Forelimb muscle (tissue), 1 donor: ENCODE measurements around the gene PIP5KL1. TPM values are rescaled to one million over a fixed set of nuclear protein-coding genes. Genes with fewer than 3 reads are reported as not detected.

Experiments used
- DNase-seq: peaks from one replicate; pipeline ENCODE4 v3.0.0-alpha.2; 2013; ENCODE audit warnings: low read depth
- polyA plus RNA-seq: library from polyadenylated mRNA; unstranded; fragments of 120-200 nt; gene quantifications from one replicate; pipeline ENCODE4 v1.2.1, GENCODE V29; 2013; ENCODE audit not compliant: insufficient read length

PIP5KL1 gene
- 5.3 TPM for polyA plus RNA-seq

- DNase-seq, result no peak
Observed at GRCh38 chr9:127930231-127931091, at the start of gene PIP5KL1. PIP5KL1 (minus strand) TSS chr9:127930777; CDS start chr9:127930752, 25 bp downstream.

- DNase-seq, result no peak
Observed at GRCh38 chr9:127980060-127980705, 49.6 kb upstream of the PIP5KL1 start.

GRCh38 chr9:127979333-127980059, 48.9 kb upstream of the PIP5KL1 start:
- DNase-seq, result no peak

GRCh38 chr9:127979015-127979332, 48.4 kb upstream of the PIP5KL1 start:
- DNase-seq, result no peak

GRCh38 chr9:127977884-127978647, 47.5 kb upstream of the PIP5KL1 start:
- no peak for DNase-seq

- no peak for DNase-seq
Observed at GRCh38 chr9:127977009-127977883, 46.7 kb upstream of the PIP5KL1 start.

GRCh38 chr9:127976498-127976897, 45.9 kb upstream of the PIP5KL1 start:
- no peak for DNase-seq

- DNase-seq, result no peak
Observed at GRCh38 chr9:127975376-127976315, 45.1 kb upstream of the PIP5KL1 start.

GRCh38 chr9:127974769-127975261, 44.2 kb upstream of the PIP5KL1 start:
- DNase-seq, result no peak

- no peak for DNase-seq
Observed at GRCh38 chr9:127974001-127974768, 43.6 kb upstream of the PIP5KL1 start.

GRCh38 chr9:127973169-127974000, 42.8 kb upstream of the PIP5KL1 start:
- no peak for DNase-seq

GRCh38 chr9:127972236-127972871, 41.8 kb upstream of the PIP5KL1 start:
- DNase-seq, result no peak

- DNase-seq, result no peak
Observed at GRCh38 chr9:127971357-127972235, 41.0 kb upstream of the PIP5KL1 start.

GRCh38 chr9:127970401-127971313, 40.1 kb upstream of the PIP5KL1 start:
- DNase-seq, result no peak
